Measurements from ENCODE around the gene SAG.

The SAG gene

DNA sequence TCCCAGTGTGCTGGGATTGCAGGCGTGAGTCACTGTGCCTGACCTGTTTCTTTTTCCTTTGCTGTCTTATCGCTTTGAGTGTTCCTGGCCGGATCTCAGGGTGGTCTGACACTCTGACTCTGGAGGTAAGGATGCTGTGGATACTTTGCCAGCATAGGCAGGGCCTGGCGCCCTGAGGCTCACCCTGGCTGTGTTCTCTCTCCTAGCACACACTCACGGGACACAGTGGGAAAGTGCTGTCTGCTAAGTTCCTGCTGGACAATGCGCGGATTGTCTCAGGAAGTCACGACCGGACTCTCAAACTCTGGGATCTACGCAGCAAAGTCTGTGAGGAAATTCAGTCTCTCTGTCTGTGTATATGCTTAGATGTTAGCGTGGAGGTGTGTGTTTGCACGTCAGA, 18.0 kb upstream of the SAG start:
- TF ChIP-seq POLR2A (IDR thresholded peaks at IDR 0.05; ENCODE audit: low read depth, low read length): no peak
- TF ChIP-seq TAF1 (IDR thresholded peaks at IDR 0.05; ENCODE audit: borderline replicate concordance, low read depth, low read length): no peak
- no peak for TF ChIP-seq POLR2AphosphoS5 (IDR thresholded peaks at IDR 0.05; ENCODE audit: low read depth, low read length)
- no peak for FAIRE-seq
- no peak for DNase-seq (ENCODE audit: insufficient read length)

DNA sequence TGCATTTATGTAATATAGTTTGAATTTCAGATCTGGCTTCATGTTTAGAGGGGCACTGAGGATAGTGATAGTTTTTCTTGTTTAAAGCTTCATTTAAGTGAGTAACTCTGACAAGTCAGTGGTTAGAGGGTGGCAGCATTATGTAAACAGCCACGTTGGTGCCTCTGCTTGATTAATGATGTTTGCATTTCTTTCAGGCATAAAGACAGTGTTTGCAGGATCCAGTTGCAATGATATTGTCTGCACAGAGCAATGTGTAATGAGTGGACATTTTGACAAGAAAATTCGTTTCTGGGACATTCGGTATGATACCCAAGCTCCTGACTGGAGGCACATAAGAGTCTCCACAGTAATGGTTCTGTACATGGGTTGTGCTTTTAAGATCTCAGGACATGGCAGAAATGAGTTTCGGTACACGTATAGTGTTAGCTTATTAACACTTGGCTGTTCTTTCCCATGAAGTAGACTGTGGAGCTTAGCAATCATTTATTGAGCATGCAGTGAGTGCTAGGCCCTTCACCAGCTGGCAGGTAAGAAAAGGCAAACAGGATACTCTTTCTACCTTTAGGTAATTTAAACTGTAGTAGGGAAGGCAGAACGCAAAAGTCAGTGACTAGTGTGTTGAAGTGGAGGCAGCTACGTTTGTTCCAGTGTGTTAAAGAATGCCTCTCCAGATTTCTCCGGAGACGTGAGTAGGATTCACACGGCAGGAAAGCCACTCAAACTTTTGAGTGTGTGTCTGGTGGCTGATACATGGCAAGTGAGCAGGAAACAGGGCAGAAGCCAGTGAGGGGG, 17.4 kb upstream of the SAG start:
- TF ChIP-seq TAF1 (IDR thresholded peaks at IDR 0.05; ENCODE audit: borderline replicate concordance, low read depth, low read length): no peak
- DNase-seq (ENCODE audit: insufficient read length): no peak
- no peak for FAIRE-seq

- FAIRE-seq: no peak
- TF ChIP-seq POLR2A (IDR thresholded peaks at IDR 0.05; ENCODE audit: low read depth, low read length) (no peak), POLR2AphosphoS5 (IDR thresholded peaks at IDR 0.05; ENCODE audit: low read depth, low read length) (peak; percentile 57), TAF1 (IDR thresholded peaks at IDR 0.05; ENCODE audit: borderline replicate concordance, low read depth, low read length) (no peak)
- DNase-seq (ENCODE audit: insufficient read length): no peak
Measured at GRCh38 chr2:233295891-233296290, 11.7 kb upstream of the SAG start.

- FAIRE-seq: no peak
- no peak for DNase-seq (ENCODE audit: insufficient read length)
- TF ChIP-seq POLR2A (IDR thresholded peaks at IDR 0.05; ENCODE audit: low read depth, low read length) (no peak), POLR2AphosphoS5 (IDR thresholded peaks at IDR 0.05; ENCODE audit: low read depth, low read length) (no peak), TAF1 (IDR thresholded peaks at IDR 0.05; ENCODE audit: borderline replicate concordance, low read depth, low read length) (no peak)
Measured at GRCh38 chr2:233297076-233297475, 10.5 kb upstream of the SAG start.

DNA sequence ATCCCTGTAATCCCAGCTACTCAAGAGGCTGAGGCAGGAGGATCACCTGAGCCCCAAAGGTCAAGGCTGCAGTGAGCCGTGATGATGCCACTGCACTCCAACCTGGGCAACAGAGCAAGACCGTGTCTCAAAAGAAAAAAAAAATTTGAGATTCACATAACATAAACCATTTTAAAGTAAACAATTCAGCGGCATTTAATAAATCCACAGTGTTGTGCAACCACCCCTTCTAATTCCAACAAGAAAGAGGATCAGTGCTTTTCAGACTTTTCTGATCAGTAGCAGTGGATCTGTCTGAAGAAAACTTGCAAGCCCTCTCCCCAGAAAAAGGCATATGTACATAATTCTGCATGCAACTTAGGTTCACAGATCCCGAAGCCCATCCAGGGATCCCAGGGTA, 7.2 kb upstream of the SAG start:
- FAIRE-seq: no peak
- no peak for TF ChIP-seq POLR2A (IDR thresholded peaks at IDR 0.05; ENCODE audit: low read depth, low read length)
- no peak for TF ChIP-seq TAF1 (IDR thresholded peaks at IDR 0.05; ENCODE audit: borderline replicate concordance, low read depth, low read length)
- no peak for TF ChIP-seq POLR2AphosphoS5 (IDR thresholded peaks at IDR 0.05; ENCODE audit: low read depth, low read length)

DNA sequence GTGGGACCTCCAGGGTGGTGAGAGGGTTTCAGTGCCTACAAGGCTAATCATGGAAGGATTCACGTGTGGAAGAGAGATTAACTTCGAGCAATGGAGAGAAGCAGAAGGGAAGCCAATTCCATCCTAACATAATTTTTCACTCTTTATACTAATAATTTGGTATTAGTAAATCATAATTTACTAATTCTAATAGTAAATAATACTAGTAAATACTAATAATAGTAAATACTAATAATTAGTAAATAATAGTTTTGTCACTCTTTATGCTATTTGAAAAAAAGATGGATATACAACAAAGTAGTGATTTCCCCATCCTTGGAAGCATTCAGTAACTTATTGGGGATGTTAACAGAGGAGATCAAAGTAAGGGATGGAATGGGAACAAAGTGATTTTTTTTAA, 6.4 kb upstream of the SAG start:
- FAIRE-seq: no peak
- no peak for TF ChIP-seq POLR2AphosphoS5 (IDR thresholded peaks at IDR 0.05; ENCODE audit: low read depth, low read length)
- TF ChIP-seq POLR2A (IDR thresholded peaks at IDR 0.05; ENCODE audit: low read depth, low read length): no peak
- TF ChIP-seq TAF1 (IDR thresholded peaks at IDR 0.05; ENCODE audit: borderline replicate concordance, low read depth, low read length): no peak
- DNase-seq (ENCODE audit: insufficient read length): no peak

More for the DNA sequence above, 7.2 kb upstream of the SAG start:
- no peak for DNase-seq (ENCODE audit: insufficient read length)

- no peak for FAIRE-seq
- DNase-seq (ENCODE audit: insufficient read length): no peak
- TF ChIP-seq POLR2A (IDR thresholded peaks at IDR 0.05; ENCODE audit: low read depth, low read length): no peak
Measured at GRCh38 chr2:233301811-233302210, 5.8 kb upstream of the SAG start.

- DNase-seq (ENCODE audit: insufficient read length): no peak
- no peak for TF ChIP-seq POLR2AphosphoS5 (IDR thresholded peaks at IDR 0.05; ENCODE audit: low read depth, low read length)
- no peak for TF ChIP-seq POLR2A (IDR thresholded peaks at IDR 0.05; ENCODE audit: low read depth, low read length)
- TF ChIP-seq TAF1 (IDR thresholded peaks at IDR 0.05; ENCODE audit: borderline replicate concordance, low read depth, low read length): no peak
- no peak for FAIRE-seq
Measured at GRCh38 chr2:233303252-233303651, 4.4 kb upstream of the SAG start.

DNA sequence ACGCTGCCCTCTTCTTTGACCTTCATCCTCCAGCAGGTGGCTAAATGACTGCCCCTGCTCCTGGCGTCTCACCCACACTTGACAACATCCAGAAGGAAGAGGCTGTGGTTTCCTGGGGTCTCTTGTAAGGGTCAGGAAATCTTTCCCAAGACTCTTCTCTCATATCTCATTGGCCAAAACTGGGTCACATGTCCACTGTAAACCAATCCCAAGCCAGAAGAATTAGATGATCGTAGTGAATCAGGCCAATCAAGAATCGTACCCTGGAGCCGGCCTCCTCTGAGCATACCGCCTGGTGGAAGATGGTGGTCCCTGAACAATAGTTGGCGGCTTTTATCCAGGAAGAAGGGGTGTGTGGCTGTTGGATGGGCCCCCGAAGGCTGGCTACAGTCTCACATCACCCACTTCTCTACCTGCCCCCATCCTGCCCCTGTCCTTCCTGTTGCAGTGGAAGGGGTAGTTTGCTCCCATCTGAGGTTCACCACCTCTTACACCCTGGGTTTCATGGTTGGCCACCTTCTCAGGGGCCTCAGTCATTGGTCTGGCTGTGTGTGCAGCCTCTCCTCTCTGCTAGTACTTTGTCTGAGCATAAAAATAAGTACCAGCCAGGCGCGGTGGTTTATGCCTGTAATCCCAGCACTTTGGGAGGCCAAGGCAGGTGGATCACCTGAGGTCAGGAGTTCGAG, 3.8 kb downstream of the SAG start:
- DNase-seq (ENCODE audit: insufficient read length): no peak
- no peak for FAIRE-seq
- TF ChIP-seq TAF1 (IDR thresholded peaks at IDR 0.05; ENCODE audit: borderline replicate concordance, low read depth, low read length) (no peak), POLR2AphosphoS5 (IDR thresholded peaks at IDR 0.05; ENCODE audit: low read depth, low read length) (no peak), POLR2A (IDR thresholded peaks at IDR 0.05; ENCODE audit: low read depth, low read length) (no peak)

DNA sequence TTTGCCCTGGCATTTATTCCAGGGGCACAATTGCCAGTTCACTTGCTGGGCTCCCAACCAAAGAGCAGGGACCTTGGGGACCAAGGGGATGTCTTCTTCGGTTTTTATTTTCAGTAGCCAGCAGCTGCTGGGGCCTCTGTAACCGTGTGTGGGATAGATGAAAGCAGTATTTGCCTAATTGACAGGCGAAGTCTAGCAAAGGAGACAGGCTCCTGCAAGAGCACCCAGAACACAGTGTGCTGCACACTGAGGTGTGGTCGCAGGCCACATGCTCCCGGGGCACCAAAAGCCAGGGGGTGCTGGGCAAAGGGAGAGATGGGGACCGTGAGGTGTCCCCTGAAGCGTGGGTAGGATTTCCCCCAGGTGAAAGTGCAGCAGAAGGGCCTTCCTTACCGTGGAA, 5.3 kb downstream of the SAG start:
- no peak for FAIRE-seq
- no peak for TF ChIP-seq POLR2A (IDR thresholded peaks at IDR 0.05; ENCODE audit: low read depth, low read length)
- TF ChIP-seq TAF1 (IDR thresholded peaks at IDR 0.05; ENCODE audit: borderline replicate concordance, low read depth, low read length): no peak
- no peak for TF ChIP-seq POLR2AphosphoS5 (IDR thresholded peaks at IDR 0.05; ENCODE audit: low read depth, low read length)

GRCh38 chr2:233314180-233314925, 6.7 kb downstream of the SAG start:
- no peak for TF ChIP-seq TAF1 (IDR thresholded peaks at IDR 0.05; ENCODE audit: borderline replicate concordance, low read depth, low read length)
- no peak for TF ChIP-seq POLR2A (IDR thresholded peaks at IDR 0.05; ENCODE audit: low read depth, low read length)
- no peak for TF ChIP-seq POLR2AphosphoS5 (IDR thresholded peaks at IDR 0.05; ENCODE audit: low read depth, low read length)
- FAIRE-seq (no peak), DNase-seq (ENCODE audit: insufficient read length) (no peak)

More for the DNA sequence above, 5.3 kb downstream of the SAG start:
- peak; percentile 28 for DNase-seq (ENCODE audit: insufficient read length)
